Nephron progenitor cell (in vitro differentiated cells): ENCODE measurements around the gene EXOC3L2.

ENCODE experiments used
- DNase-seq: peaks from one replicate; pipeline ENCODE4 v3.0.0; 2021
- H3K27ac Mint-ChIP-seq: 2 replicates; pipeline ENCODE4 v1.8.0; 2021; ENCODE audit warnings: mild to moderate bottlenecking, moderate library complexity, mixed read lengths
- H3K27me3 Mint-ChIP-seq: 2 replicates; pipeline ENCODE4 v1.8.0; 2021; ENCODE audit warnings: mild to moderate bottlenecking, low read depth, mixed read lengths; ENCODE audit not compliant: poor library complexity
- H3K36me3 Mint-ChIP-seq: 2 replicates; pipeline ENCODE4 v1.8.0; 2021; ENCODE audit warnings: low read depth, mixed read lengths
- H3K4me1 Mint-ChIP-seq: 2 replicates; pipeline ENCODE4 v1.8.0; 2021; ENCODE audit warnings: mixed read lengths
- H3K4me3 Mint-ChIP-seq: 2 replicates; pipeline ENCODE4 v1.8.0; 2021; ENCODE audit warnings: mild to moderate bottlenecking, moderate library complexity, mixed read lengths
- H3K9me3 Mint-ChIP-seq: 2 replicates; pipeline ENCODE4 v1.8.0; 2021; ENCODE audit warnings: mild to moderate bottlenecking, moderate library complexity, mixed read lengths
- CTCF ChIP-seq: fragments of 200-600 bp; sonication (generic); IDR thresholded peaks from 2 replicates; pipeline ENCODE4 v1.5.0; 2021; ENCODE audit warnings: antibody characterized with exemption

The EXOC3L2 gene

GRCh38 chr19:45206328-45206727 lies 38.9 kb downstream of the EXOC3L2 start:
- DNase-seq: no peak
- peaks cover 24% of the 10 kb centered on the region for H3K4me1 Mint-ChIP-seq
- no peak for TF ChIP-seq CTCF
- H3K27me3 Mint-ChIP-seq: peaks cover 29% of the 10 kb centered on the region
- no peaks in the 10 kb centered on the region for H3K36me3 Mint-ChIP-seq
- H3K9me3 Mint-ChIP-seq: no peaks in the 10 kb centered on the region
- no peak overlapping the region for H3K4me3 Mint-ChIP-seq
- H3K27ac Mint-ChIP-seq: no peak overlapping the region

- no peak for DNase-seq
- TF ChIP-seq CTCF: no peak
- Mint-ChIP-seq H3K27me3 (peaks cover 27% of the 10 kb centered on the region), H3K9me3 (no peaks in the 10 kb centered on the region), H3K4me1 (peaks cover 19% of the 10 kb centered on the region), H3K27ac (no peak overlapping the region), H3K36me3 (no peaks in the 10 kb centered on the region), H3K4me3 (no peak overlapping the region)
Observed at GRCh38 chr19:45205810-45206209, 39.4 kb downstream of the EXOC3L2 start.

- no peak overlapping the region for H3K4me3 Mint-ChIP-seq
- H3K4me1 Mint-ChIP-seq: peaks cover 15% of the 10 kb centered on the region
- H3K27ac Mint-ChIP-seq: no peak overlapping the region
- DNase-seq: no peak
- no peak for TF ChIP-seq CTCF
- no peaks in the 10 kb centered on the region for H3K36me3 Mint-ChIP-seq
- no peaks in the 10 kb centered on the region for H3K9me3 Mint-ChIP-seq
- peaks cover 49% of the 10 kb centered on the region for H3K27me3 Mint-ChIP-seq
Observed at GRCh38 chr19:45202637-45203036, 42.6 kb downstream of the EXOC3L2 start.

GRCh38 chr19:45200568-45200967 lies 44.6 kb downstream of the EXOC3L2 start:
- peak; percentile 55 for TF ChIP-seq CTCF
- H3K4me1 Mint-ChIP-seq: peaks cover 25% of the 10 kb centered on the region
- DNase-seq: peak; percentile 59
- peaks cover 57% of the 10 kb centered on the region for H3K27me3 Mint-ChIP-seq
- no peaks in the 10 kb centered on the region for H3K36me3 Mint-ChIP-seq
- no peak overlapping the region for H3K4me3 Mint-ChIP-seq
- H3K9me3 Mint-ChIP-seq: no peaks in the 10 kb centered on the region
- no peak overlapping the region for H3K27ac Mint-ChIP-seq

GRCh38 chr19:45195764-45196163 lies 49.4 kb downstream of the EXOC3L2 start:
- Mint-ChIP-seq H3K27ac (no peak overlapping the region), H3K4me1 (peaks cover 19% of the 10 kb centered on the region), H3K9me3 (no peaks in the 10 kb centered on the region), H3K4me3 (no peak overlapping the region), H3K36me3 (no peaks in the 10 kb centered on the region), H3K27me3 (peaks cover 47% of the 10 kb centered on the region)
- DNase-seq: no peak
- no peak for TF ChIP-seq CTCF

GRCh38 chr19:45191375-45191774 lies 53.8 kb downstream of the EXOC3L2 start:
- no peaks in the 10 kb centered on the region for H3K36me3 Mint-ChIP-seq
- no peak for TF ChIP-seq CTCF
- no peak overlapping the region for H3K27ac Mint-ChIP-seq
- H3K27me3 Mint-ChIP-seq: peaks cover 26% of the 10 kb centered on the region
- no peak for DNase-seq
- no peak overlapping the region for H3K4me3 Mint-ChIP-seq
- peaks cover 11% of the 10 kb centered on the region for H3K9me3 Mint-ChIP-seq
- H3K4me1 Mint-ChIP-seq: peaks cover 3% of the 10 kb centered on the region
